Psoas muscle (tissue), 8 donors: Measurements from ENCODE around the gene MGAT1. TPM values are rescaled to one million over a fixed set of nuclear protein-coding genes. Genes with fewer than 3 reads are reported as not detected.

Source experiments
- ATAC-seq, 4 donors: fragments of 200-7000 bp; cut with Tn5 transposase; one replicate each; pipeline ENCODE4 v1.9.1; 2020; ENCODE audit warnings: moderate library complexity in 3 of 4, mild to moderate bottlenecking in 2 of 4
- DNase-seq, 2 donors: peaks; one replicate each; pipeline ENCODE4 v3.0.0-alpha.2; 2020
- H3K27ac ChIP-seq: fragments of 200-600 bp; one replicate; pipeline ENCODE4 v1.8.0; 2022
- H3K27me3 ChIP-seq, 3 donors: fragments of 200-600 bp in 1 of 3; one replicate each; pipeline versions ENCODE4 v1.6.1 to v1.8.0; 2013 to 2022; ENCODE audit warnings: low read length in 2 of 3, mild to moderate bottlenecking in 2 of 3, moderate library complexity in 1 of 3; ENCODE audit not compliant: insufficient read depth in 3 of 3
- H3K36me3 ChIP-seq, 2 donors: fragments of 200-600 bp in 1 of 2; one replicate each; pipeline versions ENCODE4 v1.6.1 to v1.8.0; 2013 to 2022; ENCODE audit warnings: low read depth in 1 of 2, mild to moderate bottlenecking in 1 of 2, moderate library complexity in 1 of 2; ENCODE audit not compliant: insufficient read depth in 1 of 2
- H3K4me1 ChIP-seq: fragments of 200-600 bp; one replicate; pipeline ENCODE4 v1.8.0; 2022
- H3K4me3 ChIP-seq: fragments of 200-600 bp; one replicate; pipeline ENCODE4 v1.8.0; 2022; ENCODE audit warnings: mild to moderate bottlenecking
- H3K9me3 ChIP-seq: fragments of 200-600 bp; one replicate; pipeline ENCODE4 v1.8.0; 2022
- WGBS, 3 donors: extraction: QIAGEN DNeasy Blood & Tissue Kit; methylation state at CpG; one replicate each; pipeline versions ENCODE4 v1.1.6 to v1.1.7; 2013; 5-methylcytosine and 5-hydroxymethylcytosine counted together
- intact Hi-C, 2 donors: fragments of 100-400 bp; cut with DNase I; formaldehyde crosslinking; loops; one replicate each; pipeline versions ENCODE4 v1.11.0 to v1.14.2; 2022
- polyA plus RNA-seq, 3 donors: library from polyadenylated mRNA; stranded (reverse); fragments of 200-250 nt; gene quantifications; one replicate each; pipeline ENCODE4 v1.2.3, GENCODE V29; 2013
- total RNA-seq, 4 donors: library from RNA; stranded (reverse); fragmentation: NEBNext Ultra II Directional in 2 of 4; extraction: Animal tissue kit (Norgen Biotek cat#: 25700) in 2 of 4; gene quantifications; one replicate each; pipeline versions ENCODE4 v1.2.1 to v1.2.4, GENCODE V29; 2021 to 2023
- TF ChIP-seq, protein P1 (sequence below): fragments of 200-600 bp; IDR thresholded peaks from one replicate; pipeline ENCODE4 v1.8.0; 2022; ENCODE audit warnings: antibody characterized with exemption
- donor health status: healthy with polysubstance abuse.
- donor health status: DM: no; HTN: no; CAD: no; lungs with moderate emphysema.
- donor health status: Bipolar disorder and iron deficiency.
- donor health status: healthy.
- donor health status: DM: yes; HTN: yes; CAD: no.
- donor health status: DM: no; HTN: no; CAD: no.
- donor health status: DM: no; HTN: no; CAD: no.
- donor health status: DM: yes; HTN: yes; CAD: no.

Gene MGAT1
- total and polyA plus RNA-seq, 7 donors, result 53.6 to 134 (median 71.6) TPM

DNA sequence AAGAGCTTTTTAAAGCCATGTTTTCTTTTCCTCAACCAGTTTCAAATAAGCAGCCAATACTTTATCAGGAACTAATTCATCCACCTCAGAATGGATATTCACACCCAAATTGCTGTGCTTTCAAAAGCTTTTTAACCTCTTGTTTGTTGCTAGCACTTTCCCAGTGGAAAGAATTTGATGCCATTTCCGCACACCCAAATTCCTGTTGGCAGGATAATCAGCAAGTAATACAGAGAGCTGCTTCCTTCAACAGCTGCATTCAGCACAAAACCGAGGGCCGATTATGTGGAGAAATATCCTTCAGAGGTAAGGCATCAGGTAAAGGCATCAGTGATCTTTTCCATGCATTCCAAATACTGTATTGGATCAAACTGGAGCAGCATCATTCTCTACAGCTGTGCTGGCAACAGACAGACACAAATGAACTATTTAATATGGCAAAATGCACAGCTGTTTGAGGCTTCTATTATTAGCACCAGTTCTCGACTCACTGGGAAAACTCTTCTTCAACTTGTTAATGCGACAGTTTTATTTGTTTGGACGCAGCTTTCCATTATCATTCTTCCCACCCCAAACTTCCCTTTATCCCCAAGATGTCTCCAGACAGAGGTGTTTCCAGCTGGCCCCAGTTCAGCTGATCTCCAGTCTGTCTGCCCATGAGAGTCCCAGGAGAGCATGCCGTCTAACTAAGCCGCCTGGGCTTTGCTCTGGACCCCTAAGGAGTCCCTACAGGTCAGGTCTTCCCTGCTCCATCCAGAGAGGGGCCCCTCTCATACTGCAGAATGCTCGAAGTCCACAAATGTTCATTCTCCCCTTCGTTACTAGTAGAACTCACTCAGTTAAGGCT lies 22.2 kb upstream of the MGAT1 start:
- peak overlapping the region; percentile 24 for H3K27ac ChIP-seq
- DNase-seq (no peak), ATAC-seq (no peak)
- peaks cover 8% of the 10 kb centered on the region for H3K4me1 ChIP-seq
- 30 to 34% (median 31%) methylated on average over 10 of the region's 10 CpGs for WGBS, 3 donors
- TF ChIP-seq, protein P1, sequence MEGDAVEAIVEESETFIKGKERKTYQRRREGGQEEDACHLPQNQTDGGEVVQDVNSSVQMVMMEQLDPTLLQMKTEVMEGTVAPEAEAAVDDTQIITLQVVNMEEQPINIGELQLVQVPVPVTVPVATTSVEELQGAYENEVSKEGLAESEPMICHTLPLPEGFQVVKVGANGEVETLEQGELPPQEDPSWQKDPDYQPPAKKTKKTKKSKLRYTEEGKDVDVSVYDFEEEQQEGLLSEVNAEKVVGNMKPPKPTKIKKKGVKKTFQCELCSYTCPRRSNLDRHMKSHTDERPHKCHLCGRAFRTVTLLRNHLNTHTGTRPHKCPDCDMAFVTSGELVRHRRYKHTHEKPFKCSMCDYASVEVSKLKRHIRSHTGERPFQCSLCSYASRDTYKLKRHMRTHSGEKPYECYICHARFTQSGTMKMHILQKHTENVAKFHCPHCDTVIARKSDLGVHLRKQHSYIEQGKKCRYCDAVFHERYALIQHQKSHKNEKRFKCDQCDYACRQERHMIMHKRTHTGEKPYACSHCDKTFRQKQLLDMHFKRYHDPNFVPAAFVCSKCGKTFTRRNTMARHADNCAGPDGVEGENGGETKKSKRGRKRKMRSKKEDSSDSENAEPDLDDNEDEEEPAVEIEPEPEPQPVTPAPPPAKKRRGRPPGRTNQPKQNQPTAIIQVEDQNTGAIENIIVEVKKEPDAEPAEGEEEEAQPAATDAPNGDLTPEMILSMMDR, result no peak
- no peaks in the 10 kb centered on the region for H3K9me3 ChIP-seq
- no peak overlapping the region for H3K4me3 ChIP-seq
- intact Hi-C loops, result no loop called here
- H3K36me3 ChIP-seq, result peaks cover 0 to 2% of the 10 kb centered on the region in 2 donors
- H3K27me3 ChIP-seq, result no peaks in the 10 kb centered on the region

- H3K27ac ChIP-seq, result no peak overlapping the region
- H3K9me3 ChIP-seq, result no peaks in the 10 kb centered on the region
- no peak overlapping the region for H3K4me3 ChIP-seq
- ATAC-seq (no peak), DNase-seq (no peak)
- WGBS, 3 donors, result 40 to 50% (median 46%) methylated on average over 6 of the region's 6 CpGs
- H3K4me1 ChIP-seq, result peaks cover 5% of the 10 kb centered on the region
- TF ChIP-seq, protein P1, result no peak
- H3K27me3 ChIP-seq, result no peaks in the 10 kb centered on the region
- H3K36me3 ChIP-seq, result no peaks in the 10 kb centered on the region
- intact Hi-C loops, result no loop called here
These were observed 21.5 kb upstream of the MGAT1 start for GRCh38 chr5:180823940-180824629.

- intact Hi-C loops, result no loop called here
- Histone ChIP-seq H3K27me3 (no peaks in the 10 kb centered on the region), H3K4me1 (peaks cover 11% of the 10 kb centered on the region), H3K9me3 (no peaks in the 10 kb centered on the region), H3K4me3 (no peak overlapping the region), H3K36me3 (no peaks in the 10 kb centered on the region), H3K27ac (no peak overlapping the region)
- ATAC-seq (no peak), DNase-seq (no peak)
- 65 to 75% (median 70%) methylated on average over 7 of the region's 7 CpGs for WGBS, 3 donors
- TF ChIP-seq, protein P1, result no peak
These were observed 20.7 kb upstream of the MGAT1 start for GRCh38 chr5:180823346-180823745.

- Histone ChIP-seq H3K4me3 (no peak overlapping the region), H3K27me3 (no peaks in the 10 kb centered on the region), H3K36me3 (no peaks in the 10 kb centered on the region), H3K27ac (peak overlapping the region; percentile 65), H3K4me1 (peaks cover 26% of the 10 kb centered on the region), H3K9me3 (no peaks in the 10 kb centered on the region)
- DNase-seq, result no peak
- 90 to 96% (median 92%) methylated on average over 4 of the region's 4 CpGs for WGBS, 3 donors
- intact Hi-C loops, result no loop called here
- no peak for ATAC-seq
- TF ChIP-seq, protein P1, result no peak
These were observed 18.9 kb upstream of the MGAT1 start for GRCh38 chr5:180821538-180821937.
